Cardiac muscle cell (in vitro differentiated cells and primary cell): ENCODE results near the gene RNF145. TPM values are rescaled to one million over a fixed set of nuclear protein-coding genes. Genes with fewer than 3 reads are reported as not detected.

ENCODE experiments used
- DNase-seq, 2 donors: peaks; one replicate each; pipeline versions ENCODE4 v3.0.0 to v3.0.0-alpha.2; 2010 to 2017; ENCODE audit warnings: low read depth in 1 of 2, low spot score in 1 of 2
- H3K27ac ChIP-seq: fragments of 200-600 bp; sonication (generic); 2 replicates; pipeline ENCODE4 v1.5.1; 2016
- H3K27me3 ChIP-seq: fragments of 200-600 bp; sonication (generic); 2 replicates; pipeline ENCODE4 v1.6.0; 2016; ENCODE audit warnings: control low read depth
- H3K36me3 ChIP-seq: fragments of 200-600 bp; sonication (generic); 2 replicates; pipeline ENCODE4 v1.5.1; 2016; ENCODE audit warnings: control low read depth
- H3K4me1 ChIP-seq: fragments of 200-600 bp; sonication (generic); 2 replicates; pipeline ENCODE4 v1.8.1; 2017; ENCODE audit warnings: low read depth, mild to moderate bottlenecking, mixed run types
- H3K4me3 ChIP-seq: fragments of 200-600 bp; sonication (generic); 2 replicates; pipeline ENCODE4 v1.5.1; 2016; ENCODE audit warnings: mild to moderate bottlenecking
- H3K9me3 ChIP-seq: fragments of 200-600 bp; sonication (generic); 2 replicates; pipeline ENCODE4 v1.5.1; 2017; ENCODE audit warnings: low read depth, mild to moderate bottlenecking, control low read depth
- CTCF ChIP-seq: IDR thresholded peaks from 2 replicates; pipeline ENCODE4 v1.5.1; 2012; ENCODE audit warnings: low read depth, mild to moderate bottlenecking, low read length
- polyA plus RNA-seq: library from polyadenylated mRNA; unstranded; fragments of >200 nt; fragmentation: Nextera tagmentation; extraction: Ambion mirVana; gene quantifications from 2 replicates; pipeline ENCODE4 v1.2.1, GENCODE V29; 2016
- total RNA-seq: library from RNA; depleted of rRNA; stranded (reverse); fragments of >200 nt; gene quantifications from 2 replicates; pipeline ENCODE4 v1.2.3, GENCODE V29; 2016

RNF145 gene
- total and polyA plus RNA-seq, 2 experiments from 2014 or later: 17.1 to 38.7 TPM

DNA sequence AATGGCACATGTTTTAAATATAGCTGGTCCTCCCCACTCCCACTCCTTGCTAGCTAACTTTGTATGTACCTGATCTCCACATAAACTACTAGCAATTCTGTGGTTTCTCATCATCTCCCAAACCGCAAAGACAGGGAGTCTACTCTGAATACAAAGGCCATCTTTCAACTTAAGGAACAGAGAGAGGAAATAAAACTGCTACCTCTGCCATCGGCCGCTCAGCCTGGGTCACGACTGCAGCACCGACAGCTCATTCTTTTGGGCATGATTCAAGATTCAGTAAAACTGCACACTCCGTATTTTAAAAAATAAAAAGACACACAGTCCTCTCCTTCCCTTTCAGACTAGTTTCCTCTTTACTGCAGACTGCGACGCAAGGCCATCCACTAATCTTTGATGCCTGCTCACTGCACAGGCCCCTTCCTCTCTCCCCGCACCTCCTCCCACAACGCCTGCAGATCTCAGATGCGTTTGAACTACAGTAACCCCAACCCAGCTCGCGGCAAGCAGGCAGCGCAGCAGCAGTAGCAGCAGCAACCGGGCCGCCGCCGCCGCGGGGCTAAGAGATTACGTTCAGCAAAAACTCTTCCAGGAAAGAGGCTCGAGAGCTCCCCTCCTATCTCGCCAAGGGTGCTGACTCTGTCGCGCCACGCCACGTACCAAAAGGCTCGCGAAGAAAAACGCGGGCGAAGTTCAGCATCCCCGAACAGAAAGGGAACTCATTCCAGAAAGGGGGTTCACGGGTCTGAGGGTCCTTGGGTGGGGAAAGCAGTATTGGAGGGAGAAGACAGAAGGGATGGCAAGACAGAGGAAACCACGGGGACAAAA is 1.5 kb downstream of the RNF145 start:
- DNase-seq: peak; percentile 85 to 92
- H3K27ac ChIP-seq: peak overlapping the region; percentile 91
- no peaks in the 10 kb centered on the region for H3K36me3 ChIP-seq
- no peaks in the 10 kb centered on the region for H3K27me3 ChIP-seq
- H3K4me3 ChIP-seq: peak overlapping the region; percentile 100
- TF ChIP-seq CTCF: peak; percentile 5
- H3K4me1 ChIP-seq: peaks cover 37% of the 10 kb centered on the region
- no peaks in the 10 kb centered on the region for H3K9me3 ChIP-seq

DNA sequence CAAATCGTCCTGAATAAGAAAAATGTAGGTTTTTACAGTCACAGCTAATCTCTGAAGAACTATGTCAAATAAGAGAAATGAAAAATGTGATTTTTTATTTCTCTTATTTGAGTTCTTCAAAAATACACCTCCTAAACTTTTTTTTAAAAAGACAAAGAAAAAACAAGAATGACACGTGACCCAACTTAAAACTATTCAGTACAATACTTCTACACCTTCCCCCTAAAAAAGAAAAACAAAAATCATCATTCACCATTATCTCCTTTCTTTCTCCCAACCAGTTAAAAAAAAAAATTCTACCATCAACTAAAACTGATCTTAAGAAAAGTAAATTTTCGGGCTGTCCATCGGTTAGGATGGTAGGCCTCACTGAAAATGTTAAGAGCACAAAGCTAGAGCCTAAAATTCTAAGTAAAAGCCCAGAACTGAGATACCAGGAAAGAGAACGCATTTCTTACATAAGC is 2.1 kb downstream of the RNF145 start:
- Histone ChIP-seq H3K27ac (peak overlapping the region; percentile 91), H3K4me3 (peak overlapping the region; percentile 100), H3K27me3 (no peaks in the 10 kb centered on the region), H3K9me3 (no peaks in the 10 kb centered on the region), H3K4me1 (peaks cover 37% of the 10 kb centered on the region), H3K36me3 (no peaks in the 10 kb centered on the region)
- DNase-seq: no peak
- TF ChIP-seq CTCF: no peak

DNA sequence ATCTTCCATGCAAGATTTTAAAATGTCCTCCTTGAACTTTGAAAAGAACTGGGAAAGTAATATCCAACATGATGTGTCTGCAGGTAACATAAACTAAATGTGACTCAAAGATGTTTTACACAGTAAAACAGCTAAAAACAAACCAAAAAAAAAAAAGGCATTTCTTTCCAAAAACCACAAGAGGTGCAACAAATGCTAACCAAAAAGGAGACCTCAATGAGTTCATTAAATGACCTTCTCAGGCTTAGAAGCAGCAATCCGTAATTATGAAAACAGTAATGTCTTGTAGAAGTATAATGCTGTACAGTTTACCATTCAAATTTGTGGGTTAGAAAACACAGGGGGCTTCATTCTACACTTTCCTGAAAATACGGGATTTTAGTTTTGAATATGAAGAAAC is 2.5 kb downstream of the RNF145 start:
- no peak for TF ChIP-seq CTCF
- Histone ChIP-seq H3K4me1 (peaks cover 37% of the 10 kb centered on the region), H3K36me3 (no peaks in the 10 kb centered on the region), H3K4me3 (peak overlapping the region; percentile 100), H3K27me3 (no peaks in the 10 kb centered on the region), H3K9me3 (no peaks in the 10 kb centered on the region), H3K27ac (peak overlapping the region; percentile 91)
- DNase-seq: no peak

GRCh38 chr5:159206368-159206767 is 3.0 kb downstream of the RNF145 start:
- TF ChIP-seq CTCF: no peak
- Histone ChIP-seq H3K4me1 (peaks cover 37% of the 10 kb centered on the region), H3K9me3 (no peaks in the 10 kb centered on the region), H3K36me3 (no peaks in the 10 kb centered on the region), H3K27ac (peak overlapping the region; percentile 91), H3K4me3 (peak overlapping the region; percentile 100), H3K27me3 (no peaks in the 10 kb centered on the region)
- DNase-seq: no peak

DNA sequence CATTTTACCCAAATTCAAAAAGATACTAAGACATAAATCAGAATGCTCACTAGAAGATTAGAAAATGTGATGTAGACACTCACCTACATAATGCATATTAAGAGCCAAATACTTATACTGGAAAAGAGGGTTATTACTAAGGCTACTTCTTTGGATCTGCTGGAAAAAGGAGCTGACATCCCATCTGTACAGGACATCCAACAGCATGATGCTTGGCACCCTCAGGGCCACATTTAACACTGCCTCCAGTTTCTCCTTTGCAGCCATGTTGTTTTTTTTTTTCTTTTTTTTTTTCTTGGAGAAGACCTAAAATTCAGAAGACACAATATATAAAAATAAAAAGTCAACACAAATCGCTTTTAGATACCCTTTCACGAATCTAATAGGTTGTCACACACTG is 6.0 kb downstream of the RNF145 start:
- no peak for TF ChIP-seq CTCF
- DNase-seq: no peak

More for the DNA sequence above, 6.0 kb downstream of the RNF145 start:
- no peak overlapping the region for H3K4me3 ChIP-seq
- H3K4me1 ChIP-seq: peaks cover 37% of the 10 kb centered on the region
- H3K9me3 ChIP-seq: no peaks in the 10 kb centered on the region
- H3K36me3 ChIP-seq: no peaks in the 10 kb centered on the region
- no peak overlapping the region for H3K27ac ChIP-seq
- no peaks in the 10 kb centered on the region for H3K27me3 ChIP-seq
